Activated CD8-positive, alpha-beta T cell treated with anti-CD3 and anti-CD28 coated beads, Interleukin-2, amount 10 ng/mL, durations not matched to agents 7 days and 5 days (primary cell): ENCODE data around the gene CEP128. TPM values are rescaled to one million over a fixed set of nuclear protein-coding genes. Genes with fewer than 3 reads are reported as not detected.

Experiments used
- ATAC-seq: fragments of 150-1000 bp; cut with Tn5 transposase; one replicate; pipeline ENCODE4 v1.10.0; 2021; ENCODE audit warnings: moderate library complexity
- CTCF ChIA-PET: fragments of 350-600 bp; sonication (Branson Sonifier 250); formaldehyde crosslinking; loops from one replicate; lab custom pipeline; 2021; ENCODE audit warnings: antibody characterized with exemption; lab: Charles Lee
- POLR2A ChIA-PET: fragments of 350-600 bp; sonication (Branson Sonifier 250); formaldehyde crosslinking; loops from one replicate; lab custom pipeline; 2021; ENCODE audit warnings: antibody characterized with exemption; lab: Charles Lee
- DNase-seq: peaks from one replicate; pipeline ENCODE4 v3.0.0-alpha.2; 2020
- H3K27ac Mint-ChIP-seq: one replicate; pipeline ENCODE4 v1.8.0; 2021; ENCODE audit warnings: mild to moderate bottlenecking, mixed read lengths
- H3K27me3 Mint-ChIP-seq: one replicate; pipeline ENCODE4 v1.8.0; 2021; ENCODE audit warnings: low read depth, mixed read lengths
- H3K36me3 Mint-ChIP-seq: one replicate; pipeline ENCODE4 v1.8.0; 2021; ENCODE audit warnings: low read depth, mixed read lengths
- H3K4me1 Mint-ChIP-seq: one replicate; pipeline ENCODE4 v1.8.0; 2021; ENCODE audit warnings: low read depth, mixed read lengths
- H3K4me3 Mint-ChIP-seq: one replicate; pipeline ENCODE4 v1.8.0; 2021; ENCODE audit warnings: mild to moderate bottlenecking, mixed read lengths
- H3K9me3 Mint-ChIP-seq: one replicate; pipeline ENCODE4 v1.8.0; 2022; ENCODE audit warnings: mixed read lengths; ENCODE audit not compliant: insufficient read depth
- total RNA-seq, 2 experiments: library from RNA; stranded (reverse); gene quantifications; one replicate each; pipeline ENCODE4 v1.2.3, GENCODE V29; 2021

CEP128 gene
- total RNA-seq, 2 experiments from 2014 or later = 32.9 to 35.8 TPM

DNA sequence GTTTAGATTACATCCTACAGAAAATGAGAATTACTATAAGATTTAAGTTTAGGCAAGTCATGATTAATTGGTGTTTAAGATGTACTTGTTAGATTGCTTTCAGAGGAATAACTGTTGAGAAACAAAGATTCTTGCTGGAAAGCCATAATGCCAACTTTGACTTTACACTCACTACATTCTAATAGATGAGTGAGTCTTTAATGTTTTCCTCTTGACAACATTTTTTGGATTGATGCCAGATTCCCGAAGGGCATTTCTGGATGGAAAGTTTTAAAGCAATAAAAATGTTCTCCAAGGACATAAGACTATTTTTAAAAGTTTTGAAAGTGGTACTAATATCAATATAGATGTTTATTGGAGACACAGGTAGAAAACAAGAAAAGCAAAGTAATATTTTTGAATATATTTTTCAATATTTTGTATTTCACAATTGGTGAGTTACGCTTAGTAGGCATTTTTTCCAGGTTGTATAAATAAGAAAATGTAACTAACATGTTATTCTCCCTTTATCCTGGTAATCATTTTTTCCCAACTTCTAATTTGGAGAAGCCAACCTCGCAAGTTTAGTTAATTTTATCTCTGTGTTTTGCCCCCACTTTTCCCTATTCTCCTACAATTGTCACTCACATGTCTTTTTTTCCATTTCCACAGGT, 307.3 kb downstream of the CEP128 start:
- no peaks in the 10 kb centered on the region for H3K4me1 Mint-ChIP-seq
- H3K9me3 Mint-ChIP-seq = no peaks in the 10 kb centered on the region
- ATAC-seq (no peak), DNase-seq (no peak)
- H3K4me3 Mint-ChIP-seq = no peak overlapping the region
- CTCF ChIA-PET = no interaction called here
- H3K27ac Mint-ChIP-seq = no peak overlapping the region
- no peaks in the 10 kb centered on the region for H3K36me3 Mint-ChIP-seq
- POLR2A ChIA-PET = no interaction called here
- H3K27me3 Mint-ChIP-seq = no peaks in the 10 kb centered on the region

DNA sequence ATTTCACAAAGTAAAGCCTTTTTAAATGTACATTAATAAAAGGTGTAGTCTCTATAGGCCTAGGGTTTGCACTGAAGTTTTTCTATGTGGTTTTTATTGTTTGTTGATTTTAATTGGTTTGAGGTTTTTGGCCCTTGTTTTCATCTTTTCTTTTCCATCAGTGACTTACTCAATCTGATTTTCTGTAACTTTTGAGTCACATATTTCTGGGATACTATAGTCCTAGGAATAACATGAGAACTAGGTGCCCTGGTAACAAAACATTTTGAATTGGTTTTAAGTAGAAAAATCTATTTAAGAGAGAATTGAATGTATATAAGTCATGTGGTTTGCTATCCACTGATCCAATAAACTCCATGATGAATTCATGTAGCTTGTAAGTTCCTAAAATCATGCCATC, 311.9 kb downstream of the CEP128 start:
- H3K27me3 Mint-ChIP-seq = no peaks in the 10 kb centered on the region
- ChIA-PET POLR2A (no interaction called here), CTCF (no interaction called here)
- H3K36me3 Mint-ChIP-seq = no peaks in the 10 kb centered on the region
- no peak for ATAC-seq
- no peaks in the 10 kb centered on the region for H3K4me1 Mint-ChIP-seq
- DNase-seq = no peak
- no peak overlapping the region for H3K27ac Mint-ChIP-seq
- H3K4me3 Mint-ChIP-seq = no peak overlapping the region
- peaks cover 5% of the 10 kb centered on the region for H3K9me3 Mint-ChIP-seq

DNA sequence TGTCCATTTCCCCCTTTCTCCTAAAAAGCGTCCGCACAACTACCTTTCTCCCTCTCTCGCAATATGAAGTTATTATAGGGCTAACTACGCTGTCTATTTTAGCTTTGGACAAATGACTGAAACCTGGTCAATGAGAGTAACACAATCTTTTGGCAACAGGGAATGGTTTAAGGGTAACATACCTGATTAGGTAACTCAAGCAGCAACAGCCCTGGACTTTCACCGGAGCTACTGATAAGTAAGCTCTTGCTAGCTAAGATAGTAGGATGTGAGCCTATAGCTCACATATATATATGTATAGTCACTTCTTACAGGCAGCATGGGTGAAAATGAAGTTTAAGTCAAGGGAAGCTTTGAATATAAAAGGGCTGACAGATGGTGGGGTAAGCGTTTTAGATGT, 313.0 kb downstream of the CEP128 start:
- Mint-ChIP-seq H3K9me3 (peaks cover 8% of the 10 kb centered on the region), H3K4me3 (no peak overlapping the region), H3K27me3 (no peaks in the 10 kb centered on the region), H3K27ac (no peak overlapping the region), H3K4me1 (no peaks in the 10 kb centered on the region), H3K36me3 (no peaks in the 10 kb centered on the region)
- DNase-seq (no peak), ATAC-seq (no peak)
- ChIA-PET CTCF (interaction anchor here (1.1 kb wide), 1 partner anchor 359 kb away, joined by 3 read pairs; no protein-coding TSS in a partner anchor), POLR2A (interaction anchor here (0.6 kb wide), 1 partner anchor 54 kb away, joined by 3 read pairs; no protein-coding TSS in a partner anchor)

DNA sequence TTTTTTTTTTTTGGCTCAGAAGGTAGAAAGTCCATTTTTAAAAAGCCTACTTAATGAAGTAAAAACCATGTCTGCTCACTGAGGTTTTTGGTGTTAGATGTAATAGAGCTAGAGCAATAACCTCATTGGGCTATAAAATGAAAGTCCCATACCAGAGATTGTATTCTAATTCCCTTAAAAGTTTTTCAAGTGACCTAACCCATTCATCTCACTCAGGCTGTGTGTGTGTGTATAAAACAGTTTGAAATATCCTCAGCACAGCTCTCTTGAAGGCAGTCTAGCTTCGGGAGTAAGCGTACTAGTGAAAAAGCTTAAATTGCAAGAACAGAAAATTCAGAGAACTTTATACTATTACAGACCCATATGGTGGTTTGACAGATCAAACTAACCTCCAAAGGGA, 313.8 kb downstream of the CEP128 start:
- CTCF ChIA-PET = interaction anchor here (1.1 kb wide), 1 partner anchor 360 kb away, joined by 3 read pairs; no protein-coding TSS in a partner anchor
- Mint-ChIP-seq H3K4me1 (no peaks in the 10 kb centered on the region), H3K27me3 (no peaks in the 10 kb centered on the region), H3K36me3 (no peaks in the 10 kb centered on the region), H3K9me3 (peaks cover 8% of the 10 kb centered on the region), H3K4me3 (no peak overlapping the region), H3K27ac (no peak overlapping the region)
- no peak for DNase-seq
- POLR2A ChIA-PET = no interaction called here
- no peak for ATAC-seq

DNA sequence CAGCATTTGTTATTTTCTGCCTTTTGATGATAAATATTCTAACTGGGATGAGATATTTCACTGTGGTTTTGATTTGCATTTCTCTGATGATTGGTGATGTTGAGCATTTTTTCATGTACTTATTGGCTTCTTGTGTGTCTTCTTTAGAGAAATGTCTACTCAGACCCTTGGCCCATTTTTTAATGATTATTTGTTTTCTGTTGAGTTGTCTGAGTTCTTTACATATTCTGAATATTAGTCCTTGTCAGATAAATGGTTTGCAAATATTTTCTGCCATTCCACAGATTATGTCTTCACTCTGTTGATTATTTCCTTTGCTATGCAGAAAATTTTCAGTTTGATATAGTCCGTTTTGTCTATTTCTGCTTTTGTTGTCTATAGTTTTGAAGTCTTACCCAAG, 317.0 kb downstream of the CEP128 start:
- Mint-ChIP-seq H3K4me3 (no peak overlapping the region), H3K4me1 (no peaks in the 10 kb centered on the region), H3K27ac (no peak overlapping the region), H3K27me3 (no peaks in the 10 kb centered on the region), H3K36me3 (no peaks in the 10 kb centered on the region), H3K9me3 (peaks cover 8% of the 10 kb centered on the region)
- POLR2A ChIA-PET = no interaction called here
- CTCF ChIA-PET = no interaction called here
- ATAC-seq = no peak
- no peak for DNase-seq

DNA sequence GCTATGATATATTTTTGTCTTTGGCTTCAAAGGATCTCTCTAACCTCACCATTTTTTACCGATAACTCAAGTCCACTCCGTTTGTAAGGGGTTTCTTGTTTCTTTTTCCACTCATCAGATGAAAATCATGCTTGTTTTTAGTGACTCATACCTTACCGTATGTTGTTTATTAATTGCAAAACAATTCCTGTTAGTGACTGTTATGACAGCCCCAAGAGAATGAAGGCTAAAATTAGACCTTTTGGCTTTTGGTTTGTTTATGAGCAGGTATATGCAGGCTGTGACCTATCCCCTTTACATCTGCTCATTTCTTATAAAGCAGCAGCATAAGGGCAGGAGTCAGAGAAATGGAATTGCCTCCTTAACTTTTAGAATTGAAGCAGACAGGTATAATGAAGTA, 319.8 kb downstream of the CEP128 start:
- Mint-ChIP-seq H3K27me3 (no peaks in the 10 kb centered on the region), H3K9me3 (peaks cover 8% of the 10 kb centered on the region), H3K4me1 (no peaks in the 10 kb centered on the region), H3K27ac (no peak overlapping the region), H3K36me3 (no peaks in the 10 kb centered on the region), H3K4me3 (no peak overlapping the region)
- ChIA-PET POLR2A (no interaction called here), CTCF (no interaction called here)
- DNase-seq (no peak), ATAC-seq (no peak)

DNA sequence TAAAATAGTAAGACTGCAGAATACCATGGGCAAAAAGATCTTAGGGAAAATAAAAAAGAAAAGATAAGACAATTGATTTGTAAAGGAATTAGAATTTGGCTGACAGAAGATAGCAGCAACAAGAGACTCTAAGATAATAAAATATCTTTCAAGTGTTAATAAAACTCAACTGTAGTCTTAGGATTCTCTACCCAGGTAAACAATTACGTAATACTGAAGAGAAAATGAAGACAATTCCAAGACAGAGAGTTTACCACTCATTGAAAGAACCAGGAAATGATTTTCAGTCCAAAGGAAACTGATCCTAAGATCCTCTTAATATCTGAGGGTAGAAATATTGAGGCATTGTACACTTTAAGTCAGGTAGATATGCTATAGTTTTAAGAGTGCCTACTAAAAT, 321.1 kb downstream of the CEP128 start:
- DNase-seq = no peak
- H3K4me3 Mint-ChIP-seq = no peak overlapping the region
- ATAC-seq = no peak
- H3K27me3 Mint-ChIP-seq = no peaks in the 10 kb centered on the region
- POLR2A ChIA-PET = no interaction called here
- peaks cover 2% of the 10 kb centered on the region for H3K4me1 Mint-ChIP-seq
- CTCF ChIA-PET = no interaction called here
- H3K27ac Mint-ChIP-seq = no peak overlapping the region
- no peaks in the 10 kb centered on the region for H3K36me3 Mint-ChIP-seq
- H3K9me3 Mint-ChIP-seq = peaks cover 4% of the 10 kb centered on the region

DNA sequence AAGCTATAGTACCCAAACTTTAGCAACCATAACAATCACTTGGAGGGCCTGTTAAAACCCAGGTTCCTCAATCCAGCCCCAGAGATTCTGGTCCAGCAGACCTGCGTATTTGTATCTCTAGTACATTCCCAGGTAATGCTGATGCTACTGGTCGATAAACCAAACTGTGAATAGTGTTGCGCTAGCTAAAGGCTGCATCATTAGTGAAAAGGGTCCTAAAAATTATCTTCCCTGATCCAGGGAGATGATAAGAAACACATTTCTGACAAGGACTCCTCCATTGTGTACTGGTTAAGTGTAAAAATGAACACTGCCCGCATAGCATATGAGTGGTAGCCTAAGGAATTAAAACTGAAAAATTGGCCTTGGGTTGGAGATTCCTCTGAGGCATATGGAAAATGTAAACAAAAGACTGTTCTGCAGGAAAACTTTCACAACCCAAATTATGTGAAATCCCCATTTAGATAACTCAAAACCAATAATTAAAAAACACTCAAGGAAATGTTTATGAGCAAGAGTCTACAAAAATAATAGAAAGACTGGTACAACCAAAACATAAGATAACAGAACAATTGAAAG, 322.7 kb downstream of the CEP128 start:
- peaks cover 1% of the 10 kb centered on the region for H3K9me3 Mint-ChIP-seq
- H3K4me3 Mint-ChIP-seq = no peak overlapping the region
- H3K36me3 Mint-ChIP-seq = no peaks in the 10 kb centered on the region
- no peak for DNase-seq
- ChIA-PET POLR2A (no interaction called here), CTCF (no interaction called here)
- ATAC-seq = no peak
- no peaks in the 10 kb centered on the region for H3K27me3 Mint-ChIP-seq
- peaks cover 2% of the 10 kb centered on the region for H3K4me1 Mint-ChIP-seq
- no peak overlapping the region for H3K27ac Mint-ChIP-seq

DNA sequence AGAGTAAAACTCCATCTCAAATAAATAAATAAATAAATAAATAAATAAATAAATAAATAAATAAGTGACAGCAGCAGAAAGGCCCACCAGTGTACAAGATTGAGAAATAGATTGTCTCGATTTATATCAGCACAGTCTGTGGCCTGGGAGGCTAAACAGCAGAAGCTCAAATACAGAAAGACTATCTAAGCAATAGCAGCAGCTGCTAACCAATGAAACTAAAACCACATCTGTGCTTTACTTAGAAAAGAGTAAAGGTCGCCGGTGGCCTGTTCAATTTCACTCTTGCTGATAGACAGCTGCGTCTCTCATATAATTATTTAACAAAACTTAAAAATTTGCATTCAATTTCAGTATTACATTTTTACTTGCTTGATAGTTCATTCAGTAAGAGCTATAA, 325.7 kb downstream of the CEP128 start:
- peaks cover 2% of the 10 kb centered on the region for H3K4me1 Mint-ChIP-seq
- POLR2A ChIA-PET = no interaction called here
- ATAC-seq (no peak), DNase-seq (no peak)
- no peak overlapping the region for H3K4me3 Mint-ChIP-seq
- CTCF ChIA-PET = interaction anchor here (0.7 to 1.1 kb wide), 2 partner anchors 9 to 413 kb away, joined by 3 read pairs; no protein-coding TSS in a partner anchor
- H3K27ac Mint-ChIP-seq = no peak overlapping the region
- H3K9me3 Mint-ChIP-seq = no peaks in the 10 kb centered on the region
- no peaks in the 10 kb centered on the region for H3K27me3 Mint-ChIP-seq
- H3K36me3 Mint-ChIP-seq = no peaks in the 10 kb centered on the region

DNA sequence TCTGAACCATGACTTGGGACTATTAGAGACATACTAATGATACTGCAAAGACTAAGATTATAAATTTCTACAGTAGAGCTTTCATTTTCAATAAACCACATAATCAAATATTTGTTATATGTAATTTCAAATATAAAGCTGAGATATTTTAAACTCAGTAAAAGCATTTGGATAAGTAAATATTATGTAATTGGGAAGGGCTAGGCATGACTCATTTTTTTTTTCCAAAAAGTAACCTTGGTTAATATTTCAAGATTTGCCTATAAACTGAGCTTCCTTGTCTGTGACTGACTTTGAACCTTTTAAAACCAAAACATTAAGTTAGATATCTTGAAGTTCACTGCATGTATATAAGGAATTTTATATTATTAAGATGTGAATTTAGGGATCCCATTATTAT, 332.5 kb downstream of the CEP128 start:
- Mint-ChIP-seq H3K4me1 (no peaks in the 10 kb centered on the region), H3K9me3 (no peaks in the 10 kb centered on the region), H3K27me3 (no peaks in the 10 kb centered on the region), H3K4me3 (no peak overlapping the region), H3K36me3 (no peaks in the 10 kb centered on the region), H3K27ac (no peak overlapping the region)
- ChIA-PET POLR2A (interaction anchor here (0.6 kb wide), 1 partner anchor 496 kb away, joined by 4 read pairs; no protein-coding TSS in a partner anchor), CTCF (no interaction called here)
- DNase-seq = no peak
- no peak for ATAC-seq

DNA sequence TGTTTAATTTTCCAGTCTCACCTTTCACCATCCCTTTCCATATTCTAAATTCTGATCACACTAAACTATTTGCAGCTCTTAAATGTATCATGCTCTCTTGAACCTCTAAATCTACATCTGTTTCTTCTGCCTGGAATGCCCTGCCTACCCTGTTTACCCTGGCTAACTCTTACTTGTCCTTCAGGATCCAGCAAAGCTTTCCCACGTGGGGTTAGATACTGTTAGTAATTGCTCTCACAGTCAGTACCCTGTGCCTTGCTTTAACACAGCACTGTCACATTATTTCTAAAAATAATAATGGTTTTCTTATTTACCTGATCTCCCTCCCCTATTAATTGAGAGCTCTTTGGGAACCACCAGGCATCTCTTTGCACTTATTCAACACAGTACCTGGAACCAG, 333.0 kb downstream of the CEP128 start:
- Mint-ChIP-seq H3K36me3 (no peaks in the 10 kb centered on the region), H3K27ac (no peak overlapping the region), H3K4me3 (no peak overlapping the region), H3K4me1 (no peaks in the 10 kb centered on the region), H3K9me3 (no peaks in the 10 kb centered on the region), H3K27me3 (no peaks in the 10 kb centered on the region)
- CTCF ChIA-PET = no interaction called here
- POLR2A ChIA-PET = interaction anchor here (0.6 kb wide), 1 partner anchor 495 kb away, joined by 4 read pairs; no protein-coding TSS in a partner anchor
- no peak for ATAC-seq
- DNase-seq = no peak

DNA sequence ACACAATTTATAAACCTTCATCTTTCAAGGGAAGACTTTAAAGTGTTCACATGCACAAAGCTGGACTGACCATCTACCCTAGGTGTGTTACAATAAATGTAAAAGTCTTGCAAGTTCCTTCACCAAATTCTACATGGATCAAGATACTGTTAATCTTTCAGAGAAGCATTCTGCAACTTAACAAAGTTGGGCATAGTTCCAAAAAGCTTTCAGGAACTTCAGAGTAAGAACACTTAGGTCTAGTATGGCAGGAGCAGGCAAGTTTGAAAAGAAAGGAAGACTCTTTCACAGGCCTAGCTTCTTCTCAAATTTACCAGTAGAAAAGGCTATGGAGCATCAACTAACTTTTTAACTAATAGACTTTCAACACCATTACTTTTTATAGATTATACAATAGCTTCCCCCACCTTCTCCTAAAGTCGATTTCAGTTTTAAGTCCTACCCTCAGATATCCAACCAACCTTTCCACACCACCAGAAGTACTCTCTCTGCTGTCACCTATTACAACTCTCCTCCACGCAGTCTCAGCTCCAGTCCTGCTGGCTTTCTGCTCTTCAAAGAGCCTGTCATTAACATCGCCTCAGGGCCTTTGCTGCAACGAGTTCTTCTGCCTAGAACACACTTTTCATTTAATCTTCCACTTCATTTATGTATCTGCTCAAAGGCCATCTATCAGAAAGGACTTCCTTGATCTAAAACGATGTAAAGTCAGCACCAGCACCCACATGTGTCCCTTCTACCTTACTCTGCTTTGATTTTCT, 333.9 kb downstream of the CEP128 start:
- H3K4me3 Mint-ChIP-seq = no peak overlapping the region

More for the DNA sequence above, 333.9 kb downstream of the CEP128 start:
- Mint-ChIP-seq H3K27me3 (no peaks in the 10 kb centered on the region), H3K36me3 (no peaks in the 10 kb centered on the region), H3K27ac (no peak overlapping the region), H3K9me3 (no peaks in the 10 kb centered on the region), H3K4me1 (no peaks in the 10 kb centered on the region)
- POLR2A ChIA-PET = no interaction called here
- CTCF ChIA-PET = interaction anchor here (1.5 kb wide), 1 partner anchor 9 kb away, joined by 3 read pairs; no protein-coding TSS in a partner anchor
- ATAC-seq = no peak
- no peak for DNase-seq
